Right lobe of liver (tissue), 6 donors: Measurements from ENCODE around the gene TUFT1. TPM values are rescaled to one million over a fixed set of nuclear protein-coding genes. Genes with fewer than 3 reads are reported as not detected.

Source experiments
- ATAC-seq, 4 donors: fragments of 200-7000 bp; cut with Tn5 transposase; one replicate each; pipeline ENCODE4 v1.9.1; 2020; ENCODE audit warnings: mild to moderate bottlenecking in 4 of 4, moderate library complexity in 4 of 4
- DNase-seq, 3 donors: peaks; one replicate each; pipeline ENCODE4 v3.0.0-alpha.2; 2020
- H3K27ac ChIP-seq, 3 donors: fragments of 200-600 bp; one replicate each; pipeline ENCODE4 v1.8.0; 2022
- H3K27me3 ChIP-seq, 2 donors: fragments of 200-600 bp; one replicate each; pipeline ENCODE4 v1.8.0; 2022
- H3K36me3 ChIP-seq, 4 donors: fragments of 200-600 bp; sonication (generic) in 1 of 4; one replicate each; pipeline versions ENCODE4 v1.5.1 to v1.8.0; 2017 to 2022; ENCODE audit warnings: control low read depth in 1 of 4
- H3K4me1 ChIP-seq, 4 donors: fragments of 200-600 bp; sonication (generic) in 1 of 4; one replicate each; pipeline versions ENCODE4 v1.5.1 to v1.8.0; 2017 to 2022; ENCODE audit warnings: control low read depth in 1 of 4
- H3K4me3 ChIP-seq, 3 donors: fragments of 200-600 bp; one replicate each; pipeline ENCODE4 v1.8.0; 2022
- H3K9me3 ChIP-seq, 4 donors: fragments of 200-600 bp; sonication (generic) in 1 of 4; one replicate each; pipeline versions ENCODE4 v1.5.1 to v1.8.0; 2017 to 2022; ENCODE audit warnings: control low read depth in 1 of 4
- POLR2A ChIP-seq: fragments of 450-650 bp; IDR thresholded peaks from one replicate; pipeline ENCODE4 v1.6.1; 2017; ENCODE audit warnings: antibody characterized with exemption, mild to moderate bottlenecking
- WGBS: methylation state at CpG from one replicate; pipeline ENCODE4 v1.1.6; 2018; ENCODE audit warnings: low coverage, low lambda C conversion rate; ENCODE audit not compliant: insufficient coverage; ENCODE audit errors: missing lambda C conversion rate; 5-methylcytosine and 5-hydroxymethylcytosine counted together
- intact Hi-C, 2 donors: fragments of 100-400 bp; cut with DNase I; formaldehyde crosslinking; loops; one replicate each; pipeline versions ENCODE4 v1.11.2 to v1.14.1; 2022
- total RNA-seq, 6 experiments: library from RNA; depleted of rRNA in 2 of 6; stranded (reverse); fragments of >200 nt in 2 of 6; fragmentation: NEBNext Ultra II Directional in 3 of 6; extraction: Animal tissue kit (Norgen Biotek cat#: 25700) in 3 of 6; gene quantifications; one replicate each; pipeline versions ENCODE4 v1.1.0 to v1.2.4, GENCODE V29; 2016 to 2023
- TF ChIP-seq, protein P1 (sequence below), 4 donors: fragments of 200-600 bp in 3 of 4; fragments of 450-650 bp in 1 of 4; IDR thresholded peaks; one replicate each; pipeline versions ENCODE4 v1.5.1 to v1.8.0; 2016 to 2022; ENCODE audit warnings: antibody characterized with exemption in 4 of 4, mild to moderate bottlenecking in 2 of 4
- donor health status: DM: no; HTN: yes; CAD: no.
- donor health status: DM: no; HTN: no; CAD: no.
- donor health status: DM: no; HTN: no; CAD: no.
- donor health status: DM: no; HTN: yes; CAD: no.
- donor health status: DM: no; HTN: yes; CAD: no.

The TUFT1 gene
- total RNA-seq, 6 experiments from 2014 or later, result 1.6 to 8.0 (median 3.1) TPM

DNA sequence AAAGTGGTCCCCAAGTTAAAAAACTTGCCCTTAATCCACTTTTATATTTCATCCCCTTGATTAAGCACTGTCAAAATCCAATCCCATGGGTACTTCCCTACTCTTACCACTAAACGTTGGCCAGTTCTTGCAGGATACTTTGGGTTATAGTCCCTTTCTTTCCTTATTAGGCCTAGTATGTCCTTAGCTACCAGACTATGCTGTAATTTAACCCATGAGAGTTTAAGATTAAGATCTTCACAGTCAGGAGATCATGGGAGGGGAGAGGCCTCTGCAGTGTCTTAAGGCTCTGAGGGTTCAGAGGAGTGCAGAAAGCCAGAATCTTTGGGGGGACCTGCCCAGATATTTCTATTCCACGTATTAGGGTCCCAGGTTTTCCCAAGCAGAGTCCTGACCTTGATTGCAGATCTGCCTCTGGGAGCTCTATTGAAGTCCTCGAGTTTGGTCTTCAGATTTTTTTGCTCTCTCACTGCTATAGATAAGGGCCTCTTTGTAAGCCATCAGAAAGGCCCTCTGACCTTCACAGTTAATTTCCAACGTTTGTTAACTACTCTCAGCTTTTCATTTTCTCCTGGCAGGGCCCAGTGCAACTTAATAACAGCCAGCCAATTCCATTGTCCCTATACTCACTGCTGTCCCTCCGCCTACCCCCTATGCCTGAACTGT is 37.9 kb upstream of the TUFT1 start:
- DNase-seq (no peak), ATAC-seq (no peak)
- TF ChIP-seq POLR2A, result no peak
- TF ChIP-seq, protein P1, sequence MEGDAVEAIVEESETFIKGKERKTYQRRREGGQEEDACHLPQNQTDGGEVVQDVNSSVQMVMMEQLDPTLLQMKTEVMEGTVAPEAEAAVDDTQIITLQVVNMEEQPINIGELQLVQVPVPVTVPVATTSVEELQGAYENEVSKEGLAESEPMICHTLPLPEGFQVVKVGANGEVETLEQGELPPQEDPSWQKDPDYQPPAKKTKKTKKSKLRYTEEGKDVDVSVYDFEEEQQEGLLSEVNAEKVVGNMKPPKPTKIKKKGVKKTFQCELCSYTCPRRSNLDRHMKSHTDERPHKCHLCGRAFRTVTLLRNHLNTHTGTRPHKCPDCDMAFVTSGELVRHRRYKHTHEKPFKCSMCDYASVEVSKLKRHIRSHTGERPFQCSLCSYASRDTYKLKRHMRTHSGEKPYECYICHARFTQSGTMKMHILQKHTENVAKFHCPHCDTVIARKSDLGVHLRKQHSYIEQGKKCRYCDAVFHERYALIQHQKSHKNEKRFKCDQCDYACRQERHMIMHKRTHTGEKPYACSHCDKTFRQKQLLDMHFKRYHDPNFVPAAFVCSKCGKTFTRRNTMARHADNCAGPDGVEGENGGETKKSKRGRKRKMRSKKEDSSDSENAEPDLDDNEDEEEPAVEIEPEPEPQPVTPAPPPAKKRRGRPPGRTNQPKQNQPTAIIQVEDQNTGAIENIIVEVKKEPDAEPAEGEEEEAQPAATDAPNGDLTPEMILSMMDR (IDR thresholded peaks at IDR 0.05), result no peak
- intact Hi-C loops, result no loop called here
- Histone ChIP-seq H3K27me3 (no peaks in the 10 kb centered on the region), H3K27ac (no peak overlapping the region), H3K4me3 (no peak overlapping the region), H3K36me3 (no peaks in the 10 kb centered on the region), H3K9me3 (no peaks in the 10 kb centered on the region), H3K4me1 (no peaks in the 10 kb centered on the region)
- WGBS, result 47% methylated on average over 5 of the region's 5 CpGs

DNA sequence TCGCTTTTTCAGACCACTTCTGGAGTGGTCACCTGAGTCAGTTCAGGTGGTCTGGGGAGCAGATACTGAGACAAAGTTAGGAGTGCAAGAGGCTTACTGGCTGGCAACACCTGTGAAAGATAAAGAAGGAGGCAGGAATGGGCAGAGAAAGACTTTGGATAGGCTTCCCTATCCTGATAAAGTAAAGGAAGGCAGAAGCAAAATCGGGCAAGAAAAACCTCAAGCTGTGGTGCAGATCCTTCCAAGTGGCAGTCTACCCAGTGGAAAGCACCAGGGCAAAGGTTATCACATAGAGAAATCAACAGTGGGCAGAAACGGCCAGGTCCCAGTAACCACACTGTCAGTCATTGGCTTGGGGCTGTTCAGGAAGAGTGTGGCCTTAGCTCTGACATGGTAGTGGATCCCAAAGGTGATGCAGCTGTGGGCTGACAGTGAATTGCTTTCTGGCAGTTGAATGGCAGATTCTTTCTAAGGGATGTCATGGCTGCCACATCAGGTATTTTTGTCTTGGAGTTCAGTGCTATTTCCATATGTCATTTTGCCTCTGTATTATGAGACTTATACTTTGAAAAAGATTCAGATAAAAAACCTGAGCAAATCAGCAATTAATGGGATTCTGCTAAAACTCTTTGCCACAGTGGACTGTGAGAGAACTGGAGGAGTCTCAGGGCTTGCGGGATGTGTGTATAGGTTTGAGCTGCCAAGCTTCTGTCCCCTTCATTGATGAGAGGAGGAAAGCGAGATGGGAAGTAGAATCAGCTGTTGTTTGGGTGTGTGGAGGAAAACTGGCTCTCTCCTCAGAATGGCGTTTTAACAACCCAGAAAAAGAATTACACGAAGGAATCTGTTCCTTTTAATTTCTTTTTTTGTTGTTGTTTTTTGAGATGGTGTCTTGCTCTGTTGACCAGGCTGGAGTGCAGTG is 37.0 kb upstream of the TUFT1 start:
- Histone ChIP-seq H3K4me3 (no peak overlapping the region), H3K36me3 (no peaks in the 10 kb centered on the region), H3K9me3 (no peaks in the 10 kb centered on the region), H3K27me3 (no peaks in the 10 kb centered on the region), H3K27ac (no peak overlapping the region), H3K4me1 (no peaks in the 10 kb centered on the region)
- intact Hi-C loops, result no loop called here
- ATAC-seq (no peak), DNase-seq (no peak)
- WGBS, result 54% methylated on average over 7 of the region's 7 CpGs
- TF ChIP-seq, protein P1 (IDR thresholded peaks at IDR 0.05), result no peak
- TF ChIP-seq POLR2A, result no peak

DNA sequence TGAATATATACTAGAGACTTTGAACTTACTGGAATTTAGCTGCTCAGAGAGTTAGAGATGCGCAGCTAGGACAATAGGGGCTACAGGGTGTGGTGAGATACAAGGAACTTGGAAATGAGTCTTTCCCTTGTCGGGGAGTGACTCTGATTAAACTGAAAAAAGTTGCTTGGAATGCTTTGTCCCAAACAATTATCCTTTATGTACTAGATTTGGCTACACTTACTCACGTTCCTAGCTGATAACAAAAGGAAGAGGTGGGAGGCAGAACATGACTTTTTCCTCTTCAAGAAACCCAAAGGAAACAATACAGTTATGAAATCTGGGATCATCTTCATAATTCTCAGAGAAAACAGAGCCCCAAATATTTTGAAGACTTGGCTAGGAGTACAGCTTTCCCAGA is 35.9 kb upstream of the TUFT1 start:
- no peaks in the 10 kb centered on the region for H3K36me3 ChIP-seq
- ATAC-seq, result no peak
- intact Hi-C loops, result no loop called here
- no peaks in the 10 kb centered on the region for H3K27me3 ChIP-seq
- H3K27ac ChIP-seq, result no peak overlapping the region
- no peak for DNase-seq
- no peaks in the 10 kb centered on the region for H3K9me3 ChIP-seq
- H3K4me3 ChIP-seq, result no peak overlapping the region
- H3K4me1 ChIP-seq, result no peaks in the 10 kb centered on the region
- no peak for TF ChIP-seq POLR2A
- TF ChIP-seq, protein P1 (IDR thresholded peaks at IDR 0.05), result no peak
- 68% methylated on average over 3 of the region's 3 CpGs for WGBS

DNA sequence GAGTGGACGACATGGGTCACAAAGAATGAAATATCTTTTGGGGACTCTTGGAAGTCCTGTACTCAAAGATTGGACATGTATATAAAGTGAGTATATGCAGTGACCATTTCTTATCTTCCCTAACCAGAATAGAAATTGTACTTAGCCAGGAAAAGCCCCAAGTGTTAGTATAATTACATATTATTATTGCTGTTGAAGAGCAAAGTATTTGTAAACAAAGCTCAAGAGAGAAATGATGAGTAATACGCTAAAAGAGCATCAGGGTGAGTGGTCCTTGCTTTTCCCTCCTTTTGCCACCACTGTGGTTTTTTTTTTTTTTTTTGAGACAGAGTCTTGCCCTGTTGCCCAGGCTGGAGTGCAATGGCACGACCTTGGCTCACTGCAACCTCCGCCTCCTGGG is 35.4 kb upstream of the TUFT1 start:
- H3K27me3 ChIP-seq, result no peaks in the 10 kb centered on the region
- H3K4me3 ChIP-seq, result no peak overlapping the region
- DNase-seq, result no peak
- no peaks in the 10 kb centered on the region for H3K36me3 ChIP-seq
- ATAC-seq, result no peak
- WGBS, result 74% methylated on average over 4 of the region's 4 CpGs
- peaks cover 0 to under 1% (median 0%) of the 10 kb centered on the region in 4 donors for H3K4me1 ChIP-seq
- no peaks in the 10 kb centered on the region for H3K9me3 ChIP-seq
- H3K27ac ChIP-seq, result no peak overlapping the region
- intact Hi-C loops, result no loop called here
- TF ChIP-seq, protein P1 (IDR thresholded peaks at IDR 0.05), result no peak
- TF ChIP-seq POLR2A, result no peak
